A549 (cell line): ENCODE measurements around the gene MTERF2.

ENCODE experiments used
- MYC ChIP-seq: IDR thresholded peaks from 2 replicates; pipeline ENCODE4 v1.6.1; 2012; ENCODE audit warnings: mild to moderate bottlenecking, inconsistent platforms, low read length, improper control_type of control experiment, borderline replicate concordance
- POLR2A ChIP-seq: IDR thresholded peaks from 2 replicates; pipeline ENCODE4 v1.6.1; 2012; ENCODE audit warnings: mild to moderate bottlenecking, low read length
- ZSCAN20 ChIP-seq: fragments of 250-450 bp; sonication (Bioruptor Pico); IDR thresholded peaks from 2 replicates; pipeline ENCODE4 v1.8.0; 2022; ENCODE audit warnings: mild to moderate bottlenecking, moderate library complexity
- TF ChIP-seq, protein P1 (sequence below): IDR thresholded peaks from 2 replicates; pipeline ENCODE4 v1.6.1; 2012
- TF ChIP-seq, protein P2 (sequence below): fragments of 450-650 bp; IDR thresholded peaks from 2 replicates; pipeline ENCODE4 v1.6.1; 2014; ENCODE audit warnings: antibody characterized with exemption
- TF ChIP-seq, protein P3 (sequence below): fragments of >200 bp; sonication (Bioruptor Twin); formaldehyde crosslinking; IDR thresholded peaks from 3 replicates; pipeline ENCODE4 v1.5.1; 2016

DNA sequence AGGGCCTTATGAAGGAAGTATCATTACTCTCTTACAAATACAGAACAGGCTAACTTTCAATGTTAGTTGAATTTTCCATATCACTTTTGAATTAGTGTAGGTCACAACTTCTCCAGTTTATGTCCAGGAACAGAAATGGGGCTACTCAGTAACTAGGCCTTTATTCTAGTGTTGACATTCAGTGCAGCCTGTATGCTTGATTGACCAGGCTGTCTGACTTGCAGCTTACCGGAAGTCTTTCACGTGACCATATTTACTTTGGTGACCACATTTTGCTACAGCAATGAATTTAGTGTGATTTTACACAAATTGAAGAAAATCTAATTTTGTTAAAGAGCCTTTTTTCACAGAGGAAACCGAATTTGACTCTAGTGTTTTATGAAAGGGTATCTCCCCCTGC lies 12.4 kb downstream of the MTERF2 start:
- TF ChIP-seq POLR2A = no peak
- TF ChIP-seq MYC = no peak
- TF ChIP-seq, protein P1, sequence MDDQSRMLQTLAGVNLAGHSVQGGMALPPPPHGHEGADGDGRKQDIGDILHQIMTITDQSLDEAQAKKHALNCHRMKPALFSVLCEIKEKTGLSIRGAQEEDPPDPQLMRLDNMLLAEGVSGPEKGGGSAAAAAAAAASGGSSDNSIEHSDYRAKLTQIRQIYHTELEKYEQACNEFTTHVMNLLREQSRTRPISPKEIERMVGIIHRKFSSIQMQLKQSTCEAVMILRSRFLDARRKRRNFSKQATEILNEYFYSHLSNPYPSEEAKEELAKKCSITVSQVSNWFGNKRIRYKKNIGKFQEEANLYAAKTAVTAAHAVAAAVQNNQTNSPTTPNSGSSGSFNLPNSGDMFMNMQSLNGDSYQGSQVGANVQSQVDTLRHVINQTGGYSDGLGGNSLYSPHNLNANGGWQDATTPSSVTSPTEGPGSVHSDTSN = no peak
- TF ChIP-seq, protein P2, sequence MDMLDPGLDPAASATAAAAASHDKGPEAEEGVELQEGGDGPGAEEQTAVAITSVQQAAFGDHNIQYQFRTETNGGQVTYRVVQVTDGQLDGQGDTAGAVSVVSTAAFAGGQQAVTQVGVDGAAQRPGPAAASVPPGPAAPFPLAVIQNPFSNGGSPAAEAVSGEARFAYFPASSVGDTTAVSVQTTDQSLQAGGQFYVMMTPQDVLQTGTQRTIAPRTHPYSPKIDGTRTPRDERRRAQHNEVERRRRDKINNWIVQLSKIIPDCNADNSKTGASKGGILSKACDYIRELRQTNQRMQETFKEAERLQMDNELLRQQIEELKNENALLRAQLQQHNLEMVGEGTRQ = no peak
- no peak for TF ChIP-seq ZSCAN20 (CRISPR knock-in tag)
- TF ChIP-seq, protein P3, sequence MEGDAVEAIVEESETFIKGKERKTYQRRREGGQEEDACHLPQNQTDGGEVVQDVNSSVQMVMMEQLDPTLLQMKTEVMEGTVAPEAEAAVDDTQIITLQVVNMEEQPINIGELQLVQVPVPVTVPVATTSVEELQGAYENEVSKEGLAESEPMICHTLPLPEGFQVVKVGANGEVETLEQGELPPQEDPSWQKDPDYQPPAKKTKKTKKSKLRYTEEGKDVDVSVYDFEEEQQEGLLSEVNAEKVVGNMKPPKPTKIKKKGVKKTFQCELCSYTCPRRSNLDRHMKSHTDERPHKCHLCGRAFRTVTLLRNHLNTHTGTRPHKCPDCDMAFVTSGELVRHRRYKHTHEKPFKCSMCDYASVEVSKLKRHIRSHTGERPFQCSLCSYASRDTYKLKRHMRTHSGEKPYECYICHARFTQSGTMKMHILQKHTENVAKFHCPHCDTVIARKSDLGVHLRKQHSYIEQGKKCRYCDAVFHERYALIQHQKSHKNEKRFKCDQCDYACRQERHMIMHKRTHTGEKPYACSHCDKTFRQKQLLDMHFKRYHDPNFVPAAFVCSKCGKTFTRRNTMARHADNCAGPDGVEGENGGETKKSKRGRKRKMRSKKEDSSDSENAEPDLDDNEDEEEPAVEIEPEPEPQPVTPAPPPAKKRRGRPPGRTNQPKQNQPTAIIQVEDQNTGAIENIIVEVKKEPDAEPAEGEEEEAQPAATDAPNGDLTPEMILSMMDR = no peak
